RWPE1 (cell line): ENCODE measurements around the gene SELENOI.

Source experiments
- CTCF ChIA-PET: fragments of 350-600 bp; sonication (Branson Sonifier 250); formaldehyde crosslinking; extraction: SDS; loops from one replicate; lab custom pipeline; 2021; lab: Yijun Ruan, JAX
- POLR2A ChIA-PET: fragments of 400-600 bp; formaldehyde crosslinking; extraction: SDS; loops from one replicate; lab custom pipeline; 2020; ENCODE audit warnings: antibody characterized with exemption; ENCODE audit not compliant: low non-redundant PET; lab: Yijun Ruan, JAX
- DNase-seq: peaks from one replicate; pipeline ENCODE4 v3.0.0; 2012; ENCODE audit warnings: low spot score
- H3K27ac ChIP-seq: fragments of 450-650 bp; 2 replicates; pipeline ENCODE4 v1.5.1; 2017
- CTCF ChIP-seq: fragments of 450-650 bp; conservative IDR thresholded peaks from 2 replicates; pipeline ENCODE4 v1.5.1; 2017; ENCODE audit warnings: low read depth, mild to moderate bottlenecking

SELENOI gene

GRCh38 chr2:26333293-26333692 is 12.7 kb upstream of the SELENOI start:
- no peak for DNase-seq
- POLR2A ChIA-PET = no interaction called here
- no peak for TF ChIP-seq CTCF
- H3K27ac ChIP-seq = no peak overlapping the region
- CTCF ChIA-PET = no interaction called here

- CTCF ChIA-PET = interaction anchor here (0.7 to 1.0 kb wide), 2 partner anchors 91 to 106 kb away, joined by 3 to 4 read pairs; partner anchors contain the start of genes HADHA and HADHB
- POLR2A ChIA-PET = no interaction called here
- H3K27ac ChIP-seq = no peak overlapping the region
Measured at GRCh38 chr2:26335231-26335630, 10.7 kb upstream of the SELENOI start.

GRCh38 chr2:26336719-26337118 is 9.2 kb upstream of the SELENOI start:
- no peak for TF ChIP-seq CTCF
- no peak overlapping the region for H3K27ac ChIP-seq
- ChIA-PET POLR2A (no interaction called here), CTCF (no interaction called here)
- DNase-seq = no peak

More at GRCh38 chr2:26335231-26335630, 10.7 kb upstream of the SELENOI start:
- no peak for TF ChIP-seq CTCF
- no peak for DNase-seq

GRCh38 chr2:26337298-26337697 is 8.6 kb upstream of the SELENOI start:
- no peak for TF ChIP-seq CTCF
- POLR2A ChIA-PET = no interaction called here
- H3K27ac ChIP-seq = no peak overlapping the region
- no peak for DNase-seq
- CTCF ChIA-PET = interaction anchor here (0.7 kb wide), 1 partner anchor 110 kb away, joined by 3 read pairs; no protein-coding TSS in a partner anchor

GRCh38 chr2:26340831-26341230 is 5.1 kb upstream of the SELENOI start:
- POLR2A ChIA-PET = no interaction called here
- CTCF ChIA-PET = interaction anchor here (0.7 kb wide), 1 partner anchor 222 kb away, joined by 3 read pairs; a partner anchor contains a TSS
- H3K27ac ChIP-seq = no peak overlapping the region
- no peak for TF ChIP-seq CTCF
- no peak for DNase-seq

- POLR2A ChIA-PET = no interaction called here
- CTCF ChIA-PET = interaction anchor here (0.6 kb wide), 1 partner anchor 186 kb away, joined by 3 read pairs; no protein-coding TSS in a partner anchor
- DNase-seq = no peak
- no peak for TF ChIP-seq CTCF
- H3K27ac ChIP-seq = peak overlapping the region; percentile 91
Measured at GRCh38 chr2:26344581-26345282, 1.2 kb upstream of the SELENOI start.
